KMS-11 (cell line): Measurements from ENCODE around the gene OXSR1.

Source experiments
- H2AFZ ChIP-seq: fragments of 200-600 bp; sonication (generic); 2 replicates; pipeline ENCODE4 v1.6.1; 2016; ENCODE audit warnings: antibody characterized with exemption, mixed run types, low read depth
- H3K27ac ChIP-seq: fragments of 200-600 bp; sonication (generic); 2 replicates; pipeline ENCODE4 v1.6.1; 2016; ENCODE audit warnings: mild to moderate bottlenecking, mixed run types
- H3K27me3 ChIP-seq: fragments of 200-600 bp; sonication (generic); 2 replicates; pipeline ENCODE4 v1.6.1; 2017; ENCODE audit warnings: mild to moderate bottlenecking, low read depth, mixed run types, moderate library complexity; ENCODE audit not compliant: insufficient read depth
- H3K36me3 ChIP-seq: fragments of 200-600 bp; sonication (generic); 2 replicates; pipeline ENCODE4 v1.6.1; 2017; ENCODE audit warnings: mild to moderate bottlenecking, mixed run types; ENCODE audit not compliant: insufficient read depth
- H3K4me1 ChIP-seq: fragments of 200-600 bp; sonication (generic); 2 replicates; pipeline ENCODE4 v1.6.1; 2016; ENCODE audit warnings: mild to moderate bottlenecking, low read depth, mixed run types; ENCODE audit not compliant: poor library complexity, severe bottlenecking
- H3K4me2 ChIP-seq: fragments of 200-600 bp; sonication (generic); 2 replicates; pipeline ENCODE4 v1.7.0; 2016; ENCODE audit warnings: mild to moderate bottlenecking, mixed run types
- H3K4me3 ChIP-seq: fragments of 200-600 bp; sonication (generic); IDR thresholded peaks from 2 replicates; pipeline ENCODE4 v1.6.1; 2017; ENCODE audit warnings: low read depth, low read length, mixed read lengths; ENCODE audit not compliant: insufficient read depth
- H3K79me2 ChIP-seq: fragments of 200-600 bp; sonication (generic); 2 replicates; pipeline ENCODE4 v1.6.1; 2016; ENCODE audit warnings: low read depth, mixed run types; ENCODE audit not compliant: insufficient read depth
- H3K9ac ChIP-seq: fragments of 200-600 bp; sonication (generic); 2 replicates; pipeline ENCODE4 v1.6.1; 2016; ENCODE audit warnings: mild to moderate bottlenecking, mixed run types
- H4K20me1 ChIP-seq: fragments of 200-600 bp; sonication (generic); 2 replicates; pipeline ENCODE4 v1.6.1; 2016; ENCODE audit warnings: mild to moderate bottlenecking, mixed run types; ENCODE audit not compliant: insufficient read depth
- CTCF ChIP-seq: fragments of 200-600 bp; sonication (generic); conservative IDR thresholded peaks from 2 replicates; pipeline ENCODE4 v1.6.1; 2017; ENCODE audit warnings: low read depth, mild to moderate bottlenecking, antibody characterized with exemption, low read length, moderate library complexity, mixed read lengths

OXSR1 gene

GRCh38 chr3:38265604-38266307 is 100.4 kb downstream of the OXSR1 start, which contains the start of gene SLC22A13:
Gene SLC22A13 (plus strand): TSS chr3:38265812. CDS start chr3:38265861, 49 bp downstream.
- no peak within 1 kb of the TSS for H2AFZ ChIP-seq
- H3K27me3 ChIP-seq: no peaks in the 10 kb centered on the region
- no peaks in the 10 kb centered on the region for H3K36me3 ChIP-seq
- no peaks in the 10 kb centered on the region for H3K4me1 ChIP-seq
- no peak within 1 kb of the TSS for H3K4me3 ChIP-seq
- TF ChIP-seq CTCF: no peak
- H3K4me2 ChIP-seq: no peak within 1 kb of the TSS
- H3K9ac ChIP-seq: no peak within 1 kb of the TSS
- no peaks in the 10 kb centered on the region for H4K20me1 ChIP-seq
- H3K79me2 ChIP-seq: no peaks in the 10 kb centered on the region
- no peak within 1 kb of the TSS for H3K27ac ChIP-seq

- no peak overlapping the region for H3K27ac ChIP-seq
- no peaks in the 10 kb centered on the region for H4K20me1 ChIP-seq
- H3K27me3 ChIP-seq: no peaks in the 10 kb centered on the region
- no peaks in the 10 kb centered on the region for H3K36me3 ChIP-seq
- TF ChIP-seq CTCF: no peak
- H3K9ac ChIP-seq: no peak overlapping the region
- no peak overlapping the region for H2AFZ ChIP-seq
- no peaks in the 10 kb centered on the region for H3K79me2 ChIP-seq
- no peaks in the 10 kb centered on the region for H3K4me1 ChIP-seq
- H3K4me2 ChIP-seq: no peak overlapping the region
- H3K4me3 ChIP-seq: no peak overlapping the region
These were observed 101.5 kb downstream of the OXSR1 start for GRCh38 chr3:38266810-38267209.

- H3K79me2 ChIP-seq: no peaks in the 10 kb centered on the region
- no peak overlapping the region for H3K4me3 ChIP-seq
- no peak overlapping the region for H3K27ac ChIP-seq
- H3K4me2 ChIP-seq: no peak overlapping the region
- no peaks in the 10 kb centered on the region for H3K4me1 ChIP-seq
- no peak overlapping the region for H2AFZ ChIP-seq
- H4K20me1 ChIP-seq: no peaks in the 10 kb centered on the region
- no peaks in the 10 kb centered on the region for H3K27me3 ChIP-seq
- TF ChIP-seq CTCF: no peak
- no peaks in the 10 kb centered on the region for H3K36me3 ChIP-seq
- H3K9ac ChIP-seq: no peak overlapping the region
These were observed 102.3 kb downstream of the OXSR1 start for GRCh38 chr3:38267662-38268061.

GRCh38 chr3:38268087-38268486 is 102.8 kb downstream of the OXSR1 start:
- TF ChIP-seq CTCF: no peak

More at GRCh38 chr3:38268087-38268486, 102.8 kb downstream of the OXSR1 start:
- Histone ChIP-seq H2AFZ (no peak overlapping the region), H3K36me3 (no peaks in the 10 kb centered on the region), H3K27ac (no peak overlapping the region), H3K4me3 (no peak overlapping the region), H3K4me2 (no peak overlapping the region), H3K9ac (no peak overlapping the region), H3K79me2 (no peaks in the 10 kb centered on the region), H3K4me1 (no peaks in the 10 kb centered on the region), H3K27me3 (no peaks in the 10 kb centered on the region), H4K20me1 (no peaks in the 10 kb centered on the region)
